ENCODE data around the gene FLT4.

Gene FLT4

GRCh38 chr5:180646289-180646962 is 3.0 kb downstream of the FLT4 start:
- Histone ChIP-seq H3K4me3 (ENCODE audit: low read length) (no peak overlapping the region), H3K36me3 (ENCODE audit: control insufficient read depth, insufficient read depth, low read length, severe bottlenecking) (no peaks in the 10 kb centered on the region), H3K4me1 (ENCODE audit: control insufficient read depth, insufficient read depth, low read length) (no peaks in the 10 kb centered on the region), H3K9ac (ENCODE audit: low read length) (no peak overlapping the region), H3K27me3 (replicated peaks; ENCODE audit: control insufficient read depth, insufficient read depth, low read length) (peaks cover 67% of the 10 kb centered on the region), H3K9me3 (ENCODE audit: control insufficient read depth, low read length) (no peaks in the 10 kb centered on the region)
- no peak for DNase-seq (ENCODE audit: low read depth)

DNA sequence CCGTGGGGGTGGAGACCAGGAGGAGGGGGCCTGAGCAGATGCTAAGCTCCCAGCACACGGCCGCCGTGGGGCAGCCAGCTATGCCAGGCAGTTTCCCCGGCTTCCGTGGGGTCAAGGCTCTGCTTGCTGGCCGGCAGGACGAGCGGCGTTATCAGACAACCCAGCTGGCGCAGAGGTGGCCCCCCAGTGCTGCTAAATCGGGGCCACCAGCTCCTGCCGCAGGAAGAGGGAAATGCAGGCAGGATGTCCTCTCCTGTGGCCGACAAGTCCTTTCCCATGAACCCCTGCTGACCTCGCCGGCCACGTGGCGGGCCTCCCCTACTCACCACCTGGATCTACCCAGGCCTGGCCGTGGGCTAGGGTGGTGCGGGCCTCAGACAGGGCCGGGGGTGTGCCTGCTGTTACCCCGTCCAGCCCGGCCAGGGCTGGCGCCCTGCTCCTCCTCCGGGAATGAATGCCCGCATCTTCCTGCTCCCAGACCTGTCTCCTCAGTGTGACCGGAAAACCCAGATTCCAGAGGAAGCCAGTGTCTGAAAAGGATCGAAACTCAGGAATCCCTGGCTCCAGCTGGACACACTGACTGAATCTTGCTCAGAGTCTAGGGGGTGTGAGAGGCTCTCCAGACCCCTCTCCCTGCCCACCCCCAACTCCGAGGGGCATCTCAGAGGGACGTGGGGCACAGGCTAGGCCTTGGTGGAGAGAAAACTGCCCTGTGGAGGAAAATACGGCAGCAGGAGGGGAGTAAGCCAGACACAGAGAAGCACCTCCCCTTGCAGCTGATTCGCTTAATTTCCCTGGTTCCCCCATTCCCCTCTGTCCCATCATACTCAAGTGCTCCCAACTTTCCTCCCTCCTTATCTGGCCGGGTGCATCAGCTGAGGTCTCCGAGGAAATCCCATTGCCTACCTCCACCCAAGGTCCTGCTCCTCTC is 3.9 kb downstream of the FLT4 start:
- Histone ChIP-seq H3K9me3 (ENCODE audit: control insufficient read depth, low read length) (no peaks in the 10 kb centered on the region), H3K27me3 (replicated peaks; ENCODE audit: control insufficient read depth, insufficient read depth, low read length) (peaks cover 60% of the 10 kb centered on the region), H3K9ac (ENCODE audit: low read length) (no peak overlapping the region), H3K4me1 (ENCODE audit: control insufficient read depth, insufficient read depth, low read length) (no peaks in the 10 kb centered on the region), H3K36me3 (ENCODE audit: control insufficient read depth, insufficient read depth, low read length, severe bottlenecking) (no peaks in the 10 kb centered on the region), H3K4me3 (ENCODE audit: low read length) (no peak overlapping the region)
- no peak for DNase-seq (ENCODE audit: low read depth)

DNA sequence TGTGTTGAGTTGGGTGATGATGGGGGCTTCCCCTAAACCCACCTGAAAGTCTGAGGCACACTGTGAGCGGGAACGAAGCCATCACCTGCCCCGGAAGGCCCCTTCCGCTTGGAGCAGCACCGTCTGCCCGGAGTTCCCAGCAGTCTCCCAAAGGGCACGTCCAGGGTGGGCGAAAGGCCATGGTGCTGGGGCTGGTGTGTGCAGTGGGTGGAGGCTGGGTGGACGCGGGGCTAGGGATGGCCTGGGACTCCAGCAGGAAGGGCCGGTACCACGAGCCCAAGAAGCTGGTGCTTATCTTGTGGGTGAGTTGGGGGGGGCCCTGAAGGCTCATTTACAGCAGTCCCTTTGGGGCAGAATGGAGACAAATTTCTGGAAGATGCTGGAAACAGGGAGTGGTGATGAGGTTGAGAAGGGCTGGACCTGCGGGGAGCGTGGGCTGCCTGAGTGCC is 4.6 kb downstream of the FLT4 start:
- no peak for DNase-seq (ENCODE audit: low read depth)
- no peak overlapping the region for H3K4me3 ChIP-seq (ENCODE audit: low read length)
- no peaks in the 10 kb centered on the region for H3K4me1 ChIP-seq (ENCODE audit: control insufficient read depth, insufficient read depth, low read length)
- peaks cover 59% of the 10 kb centered on the region for H3K27me3 ChIP-seq (replicated peaks; ENCODE audit: control insufficient read depth, insufficient read depth, low read length)
- H3K9me3 ChIP-seq (ENCODE audit: control insufficient read depth, low read length): no peaks in the 10 kb centered on the region
- H3K36me3 ChIP-seq (ENCODE audit: control insufficient read depth, insufficient read depth, low read length, severe bottlenecking): no peaks in the 10 kb centered on the region
- H3K9ac ChIP-seq (ENCODE audit: low read length): no peak overlapping the region

- Histone ChIP-seq H3K36me3 (ENCODE audit: control insufficient read depth, insufficient read depth, low read length, severe bottlenecking) (no peaks in the 10 kb centered on the region), H3K27me3 (replicated peaks; ENCODE audit: control insufficient read depth, insufficient read depth, low read length) (peaks cover 59% of the 10 kb centered on the region)
- DNase-seq (ENCODE audit: low read depth): no peak
Measured at GRCh38 chr5:180644129-180644824, 5.1 kb downstream of the FLT4 start.

DNA sequence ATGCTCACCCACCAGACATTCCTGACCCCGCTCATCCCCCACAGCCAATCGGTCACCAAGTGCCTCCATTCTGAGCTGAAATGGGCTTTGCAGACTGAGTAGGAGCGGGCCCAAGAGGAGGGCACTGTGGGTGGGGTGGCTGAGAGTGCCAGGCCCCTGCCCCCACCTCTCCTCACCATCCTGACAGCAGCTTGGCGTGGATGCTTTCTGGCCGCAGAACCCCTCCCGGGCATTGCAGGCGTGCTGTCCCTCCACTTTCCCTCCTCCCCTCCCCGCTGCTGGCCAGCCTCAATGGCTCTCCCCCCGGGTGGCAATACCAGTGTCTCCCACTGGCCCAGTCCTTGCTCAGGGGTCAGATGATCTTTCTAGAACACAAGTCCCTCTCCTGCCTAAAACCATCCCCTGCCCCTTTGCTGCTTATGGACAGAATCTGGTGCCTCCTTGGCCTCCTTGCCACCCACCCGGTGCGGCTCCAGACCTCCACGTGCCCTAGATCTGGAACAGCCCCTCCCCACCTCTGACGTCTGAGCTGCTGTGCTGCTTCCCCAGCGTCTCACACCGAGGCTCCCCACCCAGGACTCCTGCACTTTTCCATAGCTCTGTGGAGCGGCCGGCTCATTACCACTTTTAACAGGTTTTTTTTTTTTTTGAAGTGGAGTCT is 6.1 kb downstream of the FLT4 start:
- DNase-seq (ENCODE audit: low read depth): no peak
- no peak overlapping the region for H3K9ac ChIP-seq (ENCODE audit: low read length)
- H3K36me3 ChIP-seq (ENCODE audit: control insufficient read depth, insufficient read depth, low read length, severe bottlenecking): no peaks in the 10 kb centered on the region
- H3K4me1 ChIP-seq (ENCODE audit: control insufficient read depth, insufficient read depth, low read length): no peaks in the 10 kb centered on the region
- H3K9me3 ChIP-seq (ENCODE audit: control insufficient read depth, low read length): no peaks in the 10 kb centered on the region
- H3K4me3 ChIP-seq (ENCODE audit: low read length): no peak overlapping the region
- peaks cover 58% of the 10 kb centered on the region for H3K27me3 ChIP-seq (replicated peaks; ENCODE audit: control insufficient read depth, insufficient read depth, low read length)

More at GRCh38 chr5:180644129-180644824, 5.1 kb downstream of the FLT4 start:
- no peak overlapping the region for H3K4me3 ChIP-seq (ENCODE audit: low read length)
- H3K9ac ChIP-seq (ENCODE audit: low read length): no peak overlapping the region
- H3K4me1 ChIP-seq (ENCODE audit: control insufficient read depth, insufficient read depth, low read length): no peaks in the 10 kb centered on the region
- no peaks in the 10 kb centered on the region for H3K9me3 ChIP-seq (ENCODE audit: control insufficient read depth, low read length)

GRCh38 chr5:180642779-180643178 is 6.6 kb downstream of the FLT4 start:
- H3K4me1 ChIP-seq (ENCODE audit: control insufficient read depth, insufficient read depth, low read length): no peaks in the 10 kb centered on the region
- no peaks in the 10 kb centered on the region for H3K9me3 ChIP-seq (ENCODE audit: control insufficient read depth, low read length)
- peaks cover 57% of the 10 kb centered on the region for H3K27me3 ChIP-seq (replicated peaks; ENCODE audit: control insufficient read depth, insufficient read depth, low read length)
- H3K9ac ChIP-seq (ENCODE audit: low read length): no peak overlapping the region
- H3K4me3 ChIP-seq (ENCODE audit: low read length): no peak overlapping the region
- no peak for DNase-seq (ENCODE audit: low read depth)
- no peaks in the 10 kb centered on the region for H3K36me3 ChIP-seq (ENCODE audit: control insufficient read depth, insufficient read depth, low read length, severe bottlenecking)

DNA sequence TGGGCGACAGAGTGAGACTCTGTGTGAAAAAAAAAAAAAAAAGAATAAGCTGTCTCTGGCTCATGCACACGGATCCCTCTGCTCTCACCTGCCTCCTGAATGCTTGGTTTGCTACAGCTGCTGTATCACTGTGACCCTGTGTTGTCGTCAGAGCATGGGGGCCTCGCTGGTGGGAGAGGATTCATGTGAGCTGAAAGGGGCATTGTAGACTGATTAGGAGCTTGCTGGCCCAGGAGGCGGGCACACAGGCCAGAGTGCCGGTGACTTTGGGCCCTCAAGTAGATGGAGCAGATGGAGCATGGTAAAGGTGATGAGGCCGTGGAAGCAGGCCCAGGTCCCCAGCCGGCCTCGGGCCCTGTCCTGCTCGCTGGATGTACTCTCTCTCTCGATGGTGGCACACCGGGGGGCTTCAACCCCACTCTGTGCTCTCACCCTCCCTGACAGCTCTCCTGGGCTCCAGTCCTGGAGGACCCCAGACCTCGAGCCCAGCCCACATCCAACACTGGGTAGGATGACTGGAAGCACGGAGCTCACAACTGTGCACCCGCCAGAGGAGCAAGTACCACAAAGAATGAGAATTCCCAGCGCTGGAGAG is 7.1 kb downstream of the FLT4 start:
- DNase-seq (ENCODE audit: low read depth): no peak
- H3K27me3 ChIP-seq (replicated peaks; ENCODE audit: control insufficient read depth, insufficient read depth, low read length): peaks cover 55% of the 10 kb centered on the region
- no peak overlapping the region for H3K4me3 ChIP-seq (ENCODE audit: low read length)
- no peak overlapping the region for H3K9ac ChIP-seq (ENCODE audit: low read length)
- H3K9me3 ChIP-seq (ENCODE audit: control insufficient read depth, low read length): no peaks in the 10 kb centered on the region
- no peaks in the 10 kb centered on the region for H3K4me1 ChIP-seq (ENCODE audit: control insufficient read depth, insufficient read depth, low read length)
- no peaks in the 10 kb centered on the region for H3K36me3 ChIP-seq (ENCODE audit: control insufficient read depth, insufficient read depth, low read length, severe bottlenecking)

- no peaks in the 10 kb centered on the region for H3K9me3 ChIP-seq (ENCODE audit: control insufficient read depth, low read length)
- no peaks in the 10 kb centered on the region for H3K36me3 ChIP-seq (ENCODE audit: control insufficient read depth, insufficient read depth, low read length, severe bottlenecking)
- H3K27me3 ChIP-seq (replicated peaks; ENCODE audit: control insufficient read depth, insufficient read depth, low read length): peaks cover 47% of the 10 kb centered on the region
- no peak overlapping the region for H3K4me3 ChIP-seq (ENCODE audit: low read length)
- H3K9ac ChIP-seq (ENCODE audit: low read length): no peak overlapping the region
- no peak for DNase-seq (ENCODE audit: low read depth)
- H3K4me1 ChIP-seq (ENCODE audit: control insufficient read depth, insufficient read depth, low read length): no peaks in the 10 kb centered on the region
Measured at GRCh38 chr5:180641566-180641900, 7.9 kb downstream of the FLT4 start.

DNA sequence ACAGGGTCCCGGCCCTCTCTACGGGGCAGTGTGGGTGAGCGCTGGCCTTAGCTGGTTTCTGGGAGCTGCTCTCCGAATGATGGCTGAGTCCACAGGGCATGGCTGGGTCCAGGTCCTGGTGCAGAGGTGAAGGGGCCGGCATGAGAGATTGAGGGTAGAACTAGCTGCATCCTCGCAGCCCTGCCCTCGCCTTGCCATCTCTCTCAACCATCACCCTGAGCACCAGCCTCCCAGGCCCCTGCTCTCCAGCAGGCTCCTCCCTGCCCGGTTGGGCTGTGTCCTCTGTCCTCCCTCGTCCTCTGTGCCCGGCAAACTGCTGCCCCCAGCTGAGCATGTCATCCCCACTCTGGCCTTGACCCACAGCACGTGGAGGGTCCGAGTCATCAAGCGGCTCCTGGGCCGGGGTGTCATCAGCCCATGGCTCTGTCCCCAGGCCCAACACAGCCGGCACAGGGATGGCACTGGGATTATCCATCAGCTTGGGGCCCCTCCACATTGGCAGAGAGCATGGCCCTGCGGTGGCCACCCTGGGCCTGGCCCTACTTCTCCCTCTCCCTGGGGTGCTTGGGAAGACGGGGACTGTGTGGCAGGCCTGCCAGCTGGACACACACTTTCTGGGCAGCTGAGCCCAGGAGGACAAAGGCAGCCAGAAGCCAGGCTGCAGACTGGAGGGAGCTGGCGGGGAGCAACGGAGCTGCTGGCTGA is 8.4 kb downstream of the FLT4 start:
- Histone ChIP-seq H3K9me3 (ENCODE audit: control insufficient read depth, low read length) (no peaks in the 10 kb centered on the region), H3K4me3 (ENCODE audit: low read length) (no peak overlapping the region), H3K27me3 (replicated peaks; ENCODE audit: control insufficient read depth, insufficient read depth, low read length) (peaks cover 45% of the 10 kb centered on the region), H3K4me1 (ENCODE audit: control insufficient read depth, insufficient read depth, low read length) (no peaks in the 10 kb centered on the region), H3K36me3 (ENCODE audit: control insufficient read depth, insufficient read depth, low read length, severe bottlenecking) (no peaks in the 10 kb centered on the region), H3K9ac (ENCODE audit: low read length) (no peak overlapping the region)
- no peak for DNase-seq (ENCODE audit: low read depth)

DNA sequence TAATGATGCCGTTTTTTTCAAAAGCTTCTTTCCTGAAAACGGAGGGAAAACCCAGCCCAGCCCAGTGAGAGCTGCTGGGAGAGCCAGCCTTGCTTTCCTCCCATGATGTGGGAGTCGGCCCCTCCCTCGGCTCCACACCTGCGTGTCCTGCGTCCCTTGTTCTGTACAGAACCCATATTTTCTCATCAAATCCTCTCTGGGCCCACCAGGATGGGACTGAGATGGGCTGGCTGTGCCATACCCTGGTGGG is 8.9 kb downstream of the FLT4 start:
- H3K4me1 ChIP-seq (ENCODE audit: control insufficient read depth, insufficient read depth, low read length): no peaks in the 10 kb centered on the region
- H3K9ac ChIP-seq (ENCODE audit: low read length): no peak overlapping the region
- H3K4me3 ChIP-seq (ENCODE audit: low read length): no peak overlapping the region
- no peak for DNase-seq (ENCODE audit: low read depth)
- H3K36me3 ChIP-seq (ENCODE audit: control insufficient read depth, insufficient read depth, low read length, severe bottlenecking): no peaks in the 10 kb centered on the region
- peaks cover 40% of the 10 kb centered on the region for H3K27me3 ChIP-seq (replicated peaks; ENCODE audit: control insufficient read depth, insufficient read depth, low read length)
- H3K9me3 ChIP-seq (ENCODE audit: control insufficient read depth, low read length): no peaks in the 10 kb centered on the region

Measured in adipocyte (in vitro differentiated cells).